Mesothelial cell of epicardium (in vitro differentiated cells): Measurements from ENCODE around the gene HLX. TPM values are rescaled to one million over a fixed set of nuclear protein-coding genes. Genes with fewer than 3 reads are reported as not detected.

Source experiments
- DNase-seq, 2 experiments: peaks; one replicate each; pipeline ENCODE4 v3.0.0; 2021; ENCODE audit warnings: low spot score in 2 of 2; ENCODE audit not compliant: unreplicated experiment in 2 of 2
- H3K27ac Mint-ChIP-seq: 2 replicates; pipeline ENCODE4 v1.8.0; 2021; ENCODE audit warnings: mixed read lengths
- H3K27me3 Mint-ChIP-seq: 2 replicates; pipeline ENCODE4 v1.8.0; 2021; ENCODE audit warnings: low read depth, mixed read lengths
- H3K36me3 Mint-ChIP-seq: 2 replicates; pipeline ENCODE4 v1.8.0; 2021; ENCODE audit warnings: mixed read lengths
- H3K4me1 Mint-ChIP-seq: 2 replicates; pipeline ENCODE4 v1.8.0; 2021; ENCODE audit warnings: mixed read lengths
- H3K4me3 Mint-ChIP-seq: 2 replicates; pipeline ENCODE4 v1.8.0; 2021; ENCODE audit warnings: mild to moderate bottlenecking, moderate library complexity, mixed read lengths
- H3K9me3 Mint-ChIP-seq: 2 replicates; pipeline ENCODE4 v1.8.0; 2021; ENCODE audit warnings: mixed read lengths
- total RNA-seq: library from RNA; stranded (reverse); gene quantifications from 3 replicates; pipeline ENCODE4 v1.2.1, GENCODE V29; 2021
- TF ChIP-seq, protein P1 (sequence below): fragments of 200-600 bp; sonication (generic); IDR thresholded peaks from one replicate; pipeline ENCODE4 v1.5.0; 2021; ENCODE audit warnings: antibody characterized with exemption; ENCODE audit not compliant: unreplicated experiment

HLX gene, protein sequence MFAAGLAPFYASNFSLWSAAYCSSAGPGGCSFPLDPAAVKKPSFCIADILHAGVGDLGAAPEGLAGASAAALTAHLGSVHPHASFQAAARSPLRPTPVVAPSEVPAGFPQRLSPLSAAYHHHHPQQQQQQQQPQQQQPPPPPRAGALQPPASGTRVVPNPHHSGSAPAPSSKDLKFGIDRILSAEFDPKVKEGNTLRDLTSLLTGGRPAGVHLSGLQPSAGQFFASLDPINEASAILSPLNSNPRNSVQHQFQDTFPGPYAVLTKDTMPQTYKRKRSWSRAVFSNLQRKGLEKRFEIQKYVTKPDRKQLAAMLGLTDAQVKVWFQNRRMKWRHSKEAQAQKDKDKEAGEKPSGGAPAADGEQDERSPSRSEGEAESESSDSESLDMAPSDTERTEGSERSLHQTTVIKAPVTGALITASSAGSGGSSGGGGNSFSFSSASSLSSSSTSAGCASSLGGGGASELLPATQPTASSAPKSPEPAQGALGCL
- total RNA-seq, result 0.75 to 1.3 TPM (median 0.84 TPM) in 3 replicates

DNA sequence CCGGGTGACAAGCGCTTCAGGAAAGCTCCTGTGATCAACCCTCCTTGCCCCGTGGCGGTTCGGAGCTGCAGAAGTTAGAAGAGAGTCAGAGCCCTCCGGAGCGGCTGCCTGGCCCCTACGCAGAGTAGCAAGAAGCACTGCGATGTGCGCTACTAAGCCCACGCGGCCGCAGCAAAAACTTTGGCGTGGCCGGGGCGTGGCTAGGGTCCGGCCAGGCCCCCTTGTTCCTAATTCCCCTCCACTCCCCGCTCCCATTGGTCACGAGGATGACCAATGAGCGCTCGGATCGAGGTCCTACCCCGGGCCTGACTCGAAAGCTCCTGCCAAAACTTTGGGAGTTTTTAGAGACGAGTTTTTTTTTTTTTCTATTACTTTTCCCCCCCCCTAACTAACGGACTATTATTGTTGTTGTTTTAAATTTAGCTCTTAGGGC lies at the start of gene HLX:
TSS of gene HLX (plus strand) at position 368 of the 433 bp plus-strand sequence. CDS start 415 bp downstream, outside the sequence.
- no peak within 1 kb of the TSS for H3K27ac Mint-ChIP-seq
- H3K27me3 Mint-ChIP-seq, result peaks cover 97% of the 10 kb centered on the region
- peaks cover 20% of the 10 kb centered on the region for H3K4me1 Mint-ChIP-seq
- TF ChIP-seq, protein P1, sequence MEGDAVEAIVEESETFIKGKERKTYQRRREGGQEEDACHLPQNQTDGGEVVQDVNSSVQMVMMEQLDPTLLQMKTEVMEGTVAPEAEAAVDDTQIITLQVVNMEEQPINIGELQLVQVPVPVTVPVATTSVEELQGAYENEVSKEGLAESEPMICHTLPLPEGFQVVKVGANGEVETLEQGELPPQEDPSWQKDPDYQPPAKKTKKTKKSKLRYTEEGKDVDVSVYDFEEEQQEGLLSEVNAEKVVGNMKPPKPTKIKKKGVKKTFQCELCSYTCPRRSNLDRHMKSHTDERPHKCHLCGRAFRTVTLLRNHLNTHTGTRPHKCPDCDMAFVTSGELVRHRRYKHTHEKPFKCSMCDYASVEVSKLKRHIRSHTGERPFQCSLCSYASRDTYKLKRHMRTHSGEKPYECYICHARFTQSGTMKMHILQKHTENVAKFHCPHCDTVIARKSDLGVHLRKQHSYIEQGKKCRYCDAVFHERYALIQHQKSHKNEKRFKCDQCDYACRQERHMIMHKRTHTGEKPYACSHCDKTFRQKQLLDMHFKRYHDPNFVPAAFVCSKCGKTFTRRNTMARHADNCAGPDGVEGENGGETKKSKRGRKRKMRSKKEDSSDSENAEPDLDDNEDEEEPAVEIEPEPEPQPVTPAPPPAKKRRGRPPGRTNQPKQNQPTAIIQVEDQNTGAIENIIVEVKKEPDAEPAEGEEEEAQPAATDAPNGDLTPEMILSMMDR, result no peak
- DNase-seq, result no peak
- H3K4me3 Mint-ChIP-seq, result peak within 1 kb of the TSS; percentile 64
- no peaks in the 10 kb centered on the region for H3K36me3 Mint-ChIP-seq
- no peaks in the 10 kb centered on the region for H3K9me3 Mint-ChIP-seq

DNA sequence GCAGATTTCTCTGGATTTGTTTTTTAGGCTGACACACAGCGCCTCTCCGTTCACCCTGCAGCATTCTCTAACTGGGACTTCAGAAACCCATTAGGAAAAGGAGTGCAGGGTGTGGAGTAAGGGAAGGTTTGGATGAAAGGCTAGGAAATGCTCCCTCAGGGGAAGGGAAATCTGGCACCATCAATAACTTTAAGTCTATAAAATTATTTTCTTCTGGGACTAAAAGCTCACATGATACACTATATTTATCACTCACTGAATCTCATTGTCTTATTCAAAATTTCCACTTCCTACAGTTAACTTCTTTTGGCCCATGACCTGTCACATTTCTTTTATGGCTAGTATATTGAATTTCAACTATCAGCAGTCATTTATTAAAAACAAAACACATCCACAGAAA lies 45.8 kb upstream of the HLX start:
- no peak for DNase-seq
- no peak overlapping the region for H3K27ac Mint-ChIP-seq
- TF ChIP-seq, protein P1, result no peak
- no peaks in the 10 kb centered on the region for H3K27me3 Mint-ChIP-seq
- H3K36me3 Mint-ChIP-seq, result no peaks in the 10 kb centered on the region
- no peak overlapping the region for H3K4me3 Mint-ChIP-seq
- peaks cover 10% of the 10 kb centered on the region for H3K4me1 Mint-ChIP-seq
- H3K9me3 Mint-ChIP-seq, result peaks cover 8% of the 10 kb centered on the region

DNA sequence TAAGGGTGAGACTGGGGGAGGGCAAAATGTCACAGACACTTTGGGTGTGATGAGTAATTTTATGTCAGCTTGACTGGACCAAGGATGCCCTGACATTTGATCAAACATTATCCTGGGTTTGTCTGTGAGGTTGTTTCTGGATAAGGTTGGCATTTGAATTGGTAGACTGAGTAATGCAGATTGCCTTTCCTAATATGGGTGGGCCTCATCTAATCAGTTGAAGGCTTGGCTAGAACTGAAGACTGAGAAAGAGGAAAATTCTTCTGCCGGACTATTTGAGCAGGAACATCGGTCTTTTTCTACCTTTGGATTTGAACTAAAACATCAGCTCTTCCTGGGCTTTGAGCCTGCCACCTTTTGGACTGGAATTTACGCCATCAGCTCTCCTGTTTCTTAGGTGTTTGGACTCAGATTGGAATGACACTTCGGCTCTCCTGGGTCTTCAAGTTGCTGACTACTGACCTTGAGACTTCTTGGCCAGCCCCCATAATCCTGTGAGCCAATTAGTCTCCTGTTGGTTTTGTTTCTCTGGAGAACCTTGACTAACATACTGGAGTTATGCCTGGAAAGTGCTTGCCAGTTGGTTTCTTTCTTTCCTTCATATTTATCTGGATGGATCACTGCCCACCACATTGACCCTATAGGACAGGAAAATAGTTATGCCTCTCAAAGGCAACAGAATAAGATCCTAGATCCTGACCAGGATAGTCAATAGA lies 44.9 kb upstream of the HLX start:
- H3K36me3 Mint-ChIP-seq, result no peaks in the 10 kb centered on the region
- peaks cover 8% of the 10 kb centered on the region for H3K9me3 Mint-ChIP-seq
- no peak for DNase-seq
- H3K27me3 Mint-ChIP-seq, result no peaks in the 10 kb centered on the region
- H3K4me3 Mint-ChIP-seq, result no peak overlapping the region
- no peak overlapping the region for H3K27ac Mint-ChIP-seq
- TF ChIP-seq, protein P1, result no peak
- peaks cover 10% of the 10 kb centered on the region for H3K4me1 Mint-ChIP-seq

DNA sequence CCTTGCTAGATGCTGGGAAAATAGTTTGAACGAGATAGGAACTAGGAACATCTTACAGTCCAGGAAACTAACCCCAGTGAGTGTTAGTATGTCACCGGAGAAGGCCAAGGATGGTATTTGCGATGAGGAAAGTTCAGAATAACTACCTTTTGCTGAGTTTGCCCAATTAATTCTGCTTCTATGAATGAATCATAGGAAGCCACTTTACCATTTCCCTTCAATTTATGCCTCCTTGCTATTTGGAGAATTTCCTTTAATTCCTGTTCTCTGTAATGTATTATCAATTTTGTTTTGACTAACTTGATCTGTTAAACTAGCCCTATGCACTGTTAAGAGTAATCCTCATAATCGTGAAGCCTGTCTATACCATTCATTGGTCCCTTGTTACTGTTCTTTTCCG lies 40.7 kb upstream of the HLX start:
- peaks cover 3% of the 10 kb centered on the region for H3K4me1 Mint-ChIP-seq
- TF ChIP-seq, protein P1, result no peak
- no peaks in the 10 kb centered on the region for H3K27me3 Mint-ChIP-seq
- no peak for DNase-seq
- H3K27ac Mint-ChIP-seq, result no peak overlapping the region
- H3K9me3 Mint-ChIP-seq, result no peaks in the 10 kb centered on the region
- H3K4me3 Mint-ChIP-seq, result no peak overlapping the region
- no peaks in the 10 kb centered on the region for H3K36me3 Mint-ChIP-seq

DNA sequence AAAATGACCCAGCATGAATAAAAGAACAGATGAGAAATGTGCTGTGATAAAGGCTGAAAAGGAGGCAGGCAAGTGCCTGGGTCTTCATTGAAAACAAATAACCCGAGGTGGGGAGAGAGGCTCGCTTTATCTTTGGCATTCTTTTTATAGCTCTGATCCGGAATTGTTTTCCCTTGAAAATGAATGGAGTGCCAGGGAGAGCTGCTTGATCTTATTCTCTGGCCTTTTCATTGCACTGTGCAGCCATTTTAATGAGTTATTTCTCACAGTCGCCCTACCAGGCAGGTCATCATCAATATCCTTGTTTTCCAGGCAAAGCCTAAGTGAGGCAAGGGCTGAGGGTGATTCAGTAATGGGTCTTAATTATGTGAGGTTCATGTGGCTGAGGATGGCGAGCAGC lies 39.8 kb upstream of the HLX start:
- TF ChIP-seq, protein P1, result no peak
- Mint-ChIP-seq H3K36me3 (no peaks in the 10 kb centered on the region), H3K4me3 (no peak overlapping the region), H3K4me1 (no peaks in the 10 kb centered on the region), H3K27me3 (no peaks in the 10 kb centered on the region), H3K9me3 (no peaks in the 10 kb centered on the region), H3K27ac (no peak overlapping the region)
- DNase-seq, result no peak
